Activated naive CD4-positive, alpha-beta T cell treated with anti-CD3 and anti-CD28 coated beads for 36 hours (primary cell): Measurements from ENCODE around the gene APBB1IP. TPM values are rescaled to one million over a fixed set of nuclear protein-coding genes. Genes with fewer than 3 reads are reported as not detected.
A peak's percentile ranks its signal among the peaks of the same experiment; 100 is the strongest.

Experiments used
- CTCF ChIA-PET: fragments of 350-600 bp; sonication (Branson Sonifier 250); formaldehyde crosslinking; loops from one replicate; lab custom pipeline; 2021; ENCODE audit warnings: antibody characterized with exemption; lab: Charles Lee
- DNase-seq: peaks from one replicate; pipeline ENCODE4 v3.0.0-alpha.2; 2020
- H3K27ac Mint-ChIP-seq: one replicate; pipeline ENCODE4 v1.8.0; 2021; ENCODE audit warnings: mild to moderate bottlenecking, mixed read lengths
- H3K27me3 Mint-ChIP-seq: one replicate; pipeline ENCODE4 v1.8.0; 2021; ENCODE audit warnings: low read depth, mixed read lengths
- H3K36me3 Mint-ChIP-seq: one replicate; pipeline ENCODE4 v1.8.0; 2021; ENCODE audit warnings: low read depth, mixed read lengths
- H3K4me1 Mint-ChIP-seq: one replicate; pipeline ENCODE4 v1.8.0; 2021; ENCODE audit warnings: low read depth, mixed read lengths
- H3K4me3 Mint-ChIP-seq: one replicate; pipeline ENCODE4 v1.8.0; 2021; ENCODE audit warnings: mild to moderate bottlenecking, moderate library complexity, mixed read lengths
- H3K9me3 Mint-ChIP-seq: one replicate; pipeline ENCODE4 v1.8.0; 2021; ENCODE audit warnings: mixed read lengths
- intact Hi-C: fragments of 100-400 bp; cut with micrococcal nuclease; formaldehyde crosslinking; loops from one replicate; pipeline ENCODE4 v1.15.1; 2023
- total RNA-seq, 2 experiments: library from RNA; stranded (reverse); gene quantifications; one replicate each; pipeline ENCODE4 v1.2.3, GENCODE V29; 2021

Gene APBB1IP
- total RNA-seq, 2 experiments from 2014 or later, result 29.4 to 30.9 TPM

DNA sequence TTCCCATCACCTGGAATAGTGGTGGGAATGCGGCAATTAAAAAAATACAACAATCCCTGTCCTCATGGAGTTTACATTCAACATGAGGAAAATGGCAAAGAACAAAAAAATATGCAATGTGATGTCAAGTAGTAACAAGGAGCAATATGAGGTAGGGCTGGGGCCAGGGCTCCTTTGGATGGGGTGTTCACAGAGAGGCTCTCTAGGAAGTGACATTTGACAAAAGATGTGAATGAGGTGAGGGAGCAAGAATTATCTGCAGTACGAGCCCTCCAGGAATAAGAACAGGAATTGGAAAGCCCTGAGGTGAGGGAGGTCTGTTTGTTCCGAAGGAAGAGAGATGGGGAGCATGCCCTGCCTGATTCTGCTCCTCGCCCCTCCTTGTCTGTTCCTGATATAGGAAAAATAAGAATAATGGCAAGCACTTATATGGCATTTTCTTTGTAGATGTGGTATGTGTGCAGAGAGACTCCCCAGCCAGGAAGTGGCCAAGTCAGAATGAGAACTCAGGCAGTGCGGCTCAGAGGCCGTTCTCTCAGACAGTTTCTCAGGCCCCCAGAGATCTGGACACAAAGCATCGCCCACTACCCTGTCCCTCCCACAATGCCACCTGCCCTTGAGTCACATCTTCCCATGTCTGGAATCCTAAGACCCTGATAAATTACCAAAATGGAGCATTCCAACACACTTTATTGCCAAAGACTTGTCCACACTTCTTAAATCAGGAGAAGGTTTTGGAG lies 105.6 kb downstream of the APBB1IP start:
- Mint-ChIP-seq H3K27ac (peak overlapping the region; percentile 54), H3K4me1 (peaks cover 23% of the 10 kb centered on the region), H3K9me3 (peaks cover 2% of the 10 kb centered on the region), H3K4me3 (no peak overlapping the region), H3K27me3 (no peaks in the 10 kb centered on the region), H3K36me3 (peaks cover 44% of the 10 kb centered on the region)
- intact Hi-C loops, result no loop called here
- CTCF ChIA-PET, result no interaction called here
- peak; percentile 24 for DNase-seq

DNA sequence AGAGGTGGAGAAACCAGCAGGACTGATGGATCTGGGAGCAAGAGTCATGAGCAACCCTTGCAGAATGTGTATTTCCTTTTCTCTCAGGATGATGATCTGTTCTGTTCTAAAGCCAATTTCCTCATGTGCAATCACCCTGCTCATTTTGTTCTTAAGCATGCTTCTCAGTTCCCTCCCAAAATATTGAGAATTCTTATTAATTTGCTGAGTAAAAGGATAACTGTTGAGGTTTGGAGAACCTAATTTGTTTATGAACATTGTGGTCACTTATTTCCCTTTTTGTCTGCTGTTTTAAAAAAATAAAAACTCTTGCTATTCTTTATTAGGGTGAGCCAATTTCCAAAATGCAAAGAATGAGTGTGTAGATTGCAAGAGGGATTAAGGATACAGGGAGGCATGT lies 106.8 kb downstream of the APBB1IP start:
- Mint-ChIP-seq H3K9me3 (peaks cover 9% of the 10 kb centered on the region), H3K27me3 (no peaks in the 10 kb centered on the region), H3K4me1 (peaks cover 26% of the 10 kb centered on the region), H3K36me3 (peaks cover 55% of the 10 kb centered on the region), H3K4me3 (no peak overlapping the region), H3K27ac (no peak overlapping the region)
- intact Hi-C loops, result no loop called here
- CTCF ChIA-PET, result no interaction called here
- no peak for DNase-seq

DNA sequence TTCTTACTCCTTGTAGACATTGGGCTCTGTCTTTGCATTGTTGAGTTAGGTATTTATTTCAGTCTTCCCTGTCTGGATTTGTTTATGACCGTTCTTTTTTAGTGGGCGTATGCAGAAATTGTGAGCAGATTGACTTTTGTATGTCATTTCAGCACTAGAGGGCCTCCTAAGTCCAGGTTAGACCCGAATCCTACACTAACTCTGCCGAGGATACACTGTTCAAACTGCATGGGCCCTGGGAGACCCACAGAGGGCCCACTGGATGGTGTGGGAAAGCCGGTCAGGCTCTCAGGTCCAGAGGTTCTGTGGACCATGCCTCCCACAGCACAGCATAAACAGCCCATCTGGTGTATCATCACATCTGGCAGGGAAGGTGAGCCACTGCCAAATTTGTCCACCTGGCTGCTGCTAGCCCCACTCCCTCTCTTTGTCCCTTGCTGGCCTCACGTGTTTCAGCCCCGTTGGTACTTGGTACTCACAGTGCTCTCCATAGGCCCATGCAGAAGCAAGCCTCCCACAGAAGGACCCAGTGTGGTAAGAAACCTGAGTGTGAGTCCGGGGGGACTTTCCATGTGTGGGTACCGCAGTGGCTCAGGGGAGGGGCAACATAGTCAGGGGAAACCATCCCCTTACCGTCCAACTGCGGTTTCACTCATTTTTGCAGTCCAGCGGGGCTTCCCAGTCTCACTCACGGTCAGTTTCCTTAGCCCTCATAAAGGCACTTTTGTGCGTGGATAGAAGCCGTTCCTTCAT lies 112.8 kb downstream of the APBB1IP start:
- Mint-ChIP-seq H3K4me3 (no peak overlapping the region), H3K4me1 (peaks cover 12% of the 10 kb centered on the region), H3K27ac (no peak overlapping the region), H3K9me3 (peaks cover 14% of the 10 kb centered on the region), H3K36me3 (peaks cover 69% of the 10 kb centered on the region), H3K27me3 (no peaks in the 10 kb centered on the region)
- intact Hi-C loops, result no loop called here
- no peak for DNase-seq
- CTCF ChIA-PET, result interaction anchor here (0.5 to 1.2 kb wide), 4 partner anchors 52 to 215 kb away, joined by 3 to 5 read pairs (median 4); no protein-coding TSS in a partner anchor

DNA sequence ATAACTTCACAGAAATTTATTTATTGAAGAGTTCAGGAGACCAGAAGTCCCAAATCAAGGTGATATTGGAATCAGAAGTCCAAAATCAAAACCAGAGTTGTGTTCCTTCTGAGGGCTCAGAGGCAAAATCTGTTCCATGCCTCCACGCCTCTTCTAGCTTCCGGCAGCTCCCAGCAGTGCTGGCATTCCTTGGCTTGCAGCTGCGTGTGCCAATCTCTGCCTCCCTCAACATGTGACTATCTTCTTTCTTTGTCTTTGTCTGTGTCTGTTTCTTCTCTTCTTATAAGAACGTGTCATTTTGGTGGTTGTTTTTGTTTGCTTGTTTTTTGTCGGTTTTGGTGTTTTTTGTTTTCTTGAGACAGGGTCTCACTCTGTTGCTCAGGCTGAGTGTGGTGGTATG lies 116.1 kb downstream of the APBB1IP start:
- DNase-seq, result no peak
- CTCF ChIA-PET, result interaction anchor here (0.6 to 5.6 kb wide), 4 partner anchors 10 to 680 kb away, joined by 3 to 77 read pairs (median 5); no protein-coding TSS in a partner anchor
- Mint-ChIP-seq H3K4me3 (no peak overlapping the region), H3K36me3 (peaks cover 47% of the 10 kb centered on the region), H3K4me1 (peaks cover 6% of the 10 kb centered on the region), H3K27ac (peak overlapping the region; percentile 5), H3K27me3 (no peaks in the 10 kb centered on the region), H3K9me3 (peaks cover 9% of the 10 kb centered on the region)
- intact Hi-C loops, result no loop called here

- Mint-ChIP-seq H3K36me3 (peaks cover 38% of the 10 kb centered on the region), H3K9me3 (no peaks in the 10 kb centered on the region), H3K27ac (peak overlapping the region; percentile 2), H3K4me3 (no peak overlapping the region), H3K27me3 (no peaks in the 10 kb centered on the region), H3K4me1 (peaks cover 3% of the 10 kb centered on the region)
- DNase-seq, result no peak
- CTCF ChIA-PET, result interaction anchor here (0.6 to 5.6 kb wide), 12 partner anchors 8 to 668 kb away, joined by 3 to 77 read pairs (median 3); no protein-coding TSS in a partner anchor
- intact Hi-C loops, result loop anchor here (2.0 to 5.0 kb wide), 4 partner anchors 117 to 829 kb away; partner anchors contain the start of genes APBB1IP and GAD2
Observed at GRCh38 chr10:26555719-26556368, 117.7 kb downstream of the APBB1IP start.

- DNase-seq, result peak; percentile 52
- Mint-ChIP-seq H3K4me1 (peaks cover 3% of the 10 kb centered on the region), H3K27ac (no peak overlapping the region), H3K27me3 (no peaks in the 10 kb centered on the region), H3K36me3 (peaks cover 34% of the 10 kb centered on the region), H3K9me3 (no peaks in the 10 kb centered on the region), H3K4me3 (no peak overlapping the region)
- intact Hi-C loops, result loop anchor here (1.0 to 5.0 kb wide), 6 partner anchors 118 to 830 kb away; partner anchors contain the start of genes APBB1IP and GAD2
- CTCF ChIA-PET, result interaction anchor here (0.6 to 5.6 kb wide), 12 partner anchors 82 to 324 kb away, joined by 3 to 77 read pairs (median 3); no protein-coding TSS in a partner anchor
Observed at GRCh38 chr10:26556748-26557640, 118.9 kb downstream of the APBB1IP start.

GRCh38 chr10:26557641-26558014 lies 119.5 kb downstream of the APBB1IP start:
- Mint-ChIP-seq H3K9me3 (no peaks in the 10 kb centered on the region), H3K27ac (no peak overlapping the region), H3K36me3 (peaks cover 34% of the 10 kb centered on the region), H3K4me1 (peaks cover 3% of the 10 kb centered on the region), H3K4me3 (no peak overlapping the region), H3K27me3 (no peaks in the 10 kb centered on the region)
- intact Hi-C loops, result loop anchor here (1.0 to 5.0 kb wide), 6 partner anchors 119 to 831 kb away; partner anchors contain the start of genes APBB1IP and GAD2
- CTCF ChIA-PET, result interaction anchor here (0.7 to 5.6 kb wide), 4 partner anchors 83 to 271 kb away, joined by 3 to 77 read pairs (median 3); no protein-coding TSS in a partner anchor
- no peak for DNase-seq

GRCh38 chr10:26566525-26567350 lies 128.6 kb downstream of the APBB1IP start:
- intact Hi-C loops, result no loop called here
- H3K4me1 Mint-ChIP-seq, result no peaks in the 10 kb centered on the region
- H3K27ac Mint-ChIP-seq, result no peak overlapping the region
- peaks cover 57% of the 10 kb centered on the region for H3K36me3 Mint-ChIP-seq
- H3K9me3 Mint-ChIP-seq, result peaks cover 5% of the 10 kb centered on the region
- no peak for DNase-seq
- H3K4me3 Mint-ChIP-seq, result no peak overlapping the region
- CTCF ChIA-PET, result interaction anchor here (1.2 kb wide), 1 partner anchor 231 kb away, joined by 3 read pairs; no protein-coding TSS in a partner anchor
- H3K27me3 Mint-ChIP-seq, result no peaks in the 10 kb centered on the region

DNA sequence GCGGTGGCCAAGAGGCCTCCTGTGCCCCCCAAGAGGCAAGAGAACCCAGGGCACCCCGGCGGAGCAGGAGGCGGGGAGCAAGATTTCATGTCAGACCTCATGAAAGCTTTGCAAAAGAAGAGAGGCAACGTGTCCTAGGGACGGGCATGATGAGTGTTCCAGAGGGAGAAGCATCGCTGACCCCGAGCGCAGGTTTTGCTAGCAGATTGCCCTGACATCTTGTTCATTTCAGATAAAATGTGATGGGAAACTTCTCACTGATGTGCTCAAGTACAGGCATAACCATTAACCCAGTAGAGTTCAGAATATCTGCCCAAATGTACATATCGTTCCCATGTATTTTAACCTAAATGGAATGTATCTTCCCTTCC lies 129.2 kb downstream of the APBB1IP start:
- Mint-ChIP-seq H3K4me3 (no peak overlapping the region), H3K27ac (no peak overlapping the region), H3K4me1 (no peaks in the 10 kb centered on the region), H3K36me3 (peaks cover 58% of the 10 kb centered on the region), H3K9me3 (peaks cover 5% of the 10 kb centered on the region), H3K27me3 (no peaks in the 10 kb centered on the region)
- CTCF ChIA-PET, result no interaction called here
- no peak for DNase-seq
- intact Hi-C loops, result no loop called here

DNA sequence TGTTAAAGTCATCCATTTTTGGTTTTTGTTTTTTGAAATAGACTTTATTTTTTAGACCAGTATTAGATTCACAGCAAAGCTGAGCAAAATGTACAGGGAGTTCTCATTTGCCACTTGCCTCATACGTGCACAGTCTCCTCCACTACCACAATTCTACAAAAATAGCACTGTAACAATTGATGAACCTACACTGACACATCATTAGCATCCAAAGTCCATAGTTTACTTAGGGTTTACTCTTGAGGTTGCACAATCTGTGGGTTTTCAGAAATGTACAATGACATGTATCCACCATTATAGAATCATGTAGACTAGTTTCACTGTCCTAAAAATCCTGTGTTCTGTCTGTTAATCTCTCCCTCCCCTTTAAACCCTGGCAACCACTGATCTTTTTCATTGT lies 133.5 kb downstream of the APBB1IP start:
- intact Hi-C loops, result loop anchor here (1.0 kb wide), 1 partner anchor 54 kb away; no protein-coding TSS in a partner anchor
- Mint-ChIP-seq H3K27me3 (no peaks in the 10 kb centered on the region), H3K4me1 (peaks cover 4% of the 10 kb centered on the region), H3K4me3 (no peak overlapping the region), H3K9me3 (peaks cover 20% of the 10 kb centered on the region), H3K27ac (no peak overlapping the region), H3K36me3 (peaks cover 57% of the 10 kb centered on the region)
- CTCF ChIA-PET, result no interaction called here
- DNase-seq, result no peak
